Measurements from ENCODE around the gene DHRS2.

DHRS2 gene

DNA sequence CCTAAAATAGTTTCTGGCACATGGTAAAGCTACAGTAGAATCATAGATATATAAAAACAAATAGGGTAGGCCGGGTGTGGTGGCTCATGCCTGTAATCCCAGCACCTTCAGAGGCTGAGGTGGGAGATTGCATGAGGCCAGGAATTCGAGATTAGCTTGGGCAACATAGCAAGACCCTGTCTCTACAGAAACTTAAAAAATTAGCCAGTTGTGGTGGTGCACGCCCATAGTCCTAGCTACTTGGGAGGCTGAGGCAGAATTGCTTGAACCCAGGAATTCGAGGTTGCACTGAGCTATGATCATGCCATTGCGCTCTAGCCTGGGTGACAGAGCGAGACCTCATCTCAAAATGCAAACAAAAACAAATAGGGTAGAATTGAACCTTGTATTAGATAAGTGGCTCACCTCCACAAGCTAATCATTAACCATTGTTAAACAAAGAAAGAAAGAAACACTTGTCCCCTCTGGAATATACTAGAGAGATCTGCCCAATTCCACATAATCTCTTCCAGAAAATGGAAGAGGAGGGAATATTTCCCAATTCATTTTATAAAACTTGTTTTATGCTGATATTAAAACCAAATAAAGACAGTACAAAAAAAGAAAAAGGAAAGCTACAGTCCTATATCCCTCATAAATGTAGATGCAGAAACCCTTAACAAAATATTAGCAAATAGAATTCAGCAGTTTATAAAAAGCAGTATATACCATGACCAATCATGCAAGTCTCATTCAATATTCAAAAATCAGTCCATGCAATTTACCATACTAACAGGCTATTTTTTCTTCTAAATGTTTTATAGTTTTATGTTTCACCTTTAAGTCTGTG, 22.7 kb upstream of the DHRS2 start:
- DNase-seq: no peak

- no peak for DNase-seq
Measured at GRCh38 chr14:23614395-23614828, 21.8 kb upstream of the DHRS2 start.

DNA sequence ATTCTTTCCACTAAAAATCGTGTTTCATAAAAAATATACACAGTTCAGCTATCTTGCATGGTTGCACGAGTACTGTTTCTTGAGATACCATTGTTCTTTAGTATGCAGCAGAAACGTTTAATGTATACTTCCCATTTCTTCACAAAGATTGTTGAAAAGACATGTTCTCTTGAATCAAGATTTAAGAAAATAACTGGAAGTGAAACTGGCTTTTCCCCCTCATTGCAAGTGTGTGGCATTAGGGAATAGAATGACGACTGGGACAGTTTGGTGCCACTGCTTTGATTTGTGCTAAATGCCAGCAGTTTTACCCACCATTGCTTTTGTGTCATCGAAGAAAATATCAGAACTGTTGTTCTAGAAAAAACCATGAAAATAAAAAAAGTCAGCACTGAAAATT, 20.3 kb upstream of the DHRS2 start:
- no peak for DNase-seq

GRCh38 chr14:23617539-23617938, 18.6 kb upstream of the DHRS2 start:
- no peak for DNase-seq

- DNase-seq: no peak
Measured at GRCh38 chr14:23618415-23618988, 17.7 kb upstream of the DHRS2 start.

GRCh38 chr14:23620177-23620702, 15.9 kb upstream of the DHRS2 start:
- no peak for DNase-seq

- DNase-seq: no peak
Measured at GRCh38 chr14:23621204-23621931, 14.8 kb upstream of the DHRS2 start.

DNA sequence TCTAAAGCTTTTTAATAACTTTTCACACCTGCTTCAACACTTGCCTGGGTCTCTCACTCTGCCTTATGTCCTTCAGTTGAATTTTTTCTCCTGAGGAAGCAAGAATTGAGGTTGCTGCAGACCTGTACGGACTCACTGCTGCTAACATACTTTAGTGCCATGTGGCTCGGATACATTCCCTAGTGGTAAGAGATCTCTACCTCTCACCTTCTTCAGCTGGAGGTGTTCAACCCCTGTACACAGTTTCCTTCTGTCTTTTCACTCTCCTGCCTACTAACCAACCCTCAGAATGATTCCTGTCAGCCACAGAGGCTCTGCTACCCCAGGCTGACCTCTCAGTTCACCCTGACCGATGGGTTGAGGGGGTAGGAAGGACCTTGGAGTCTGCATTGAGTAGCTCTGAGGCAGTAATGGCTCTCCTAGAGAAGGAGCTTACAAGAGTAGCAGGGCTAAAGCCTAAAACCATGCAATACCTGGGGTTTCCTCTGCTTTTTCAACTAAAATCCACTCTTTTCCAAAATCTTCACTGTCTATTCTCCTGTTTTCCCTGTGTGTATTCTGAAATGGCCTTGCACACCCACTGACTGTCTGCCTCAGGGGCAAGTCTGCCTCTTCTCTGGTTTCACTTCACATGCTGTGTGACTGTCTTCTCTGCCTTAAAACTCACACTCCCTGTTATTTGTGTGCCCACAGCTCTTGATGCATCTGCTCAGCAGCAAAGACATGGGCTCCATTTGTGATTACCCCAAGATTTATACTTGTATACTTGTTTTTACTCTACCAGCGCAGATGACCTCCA, 14.0 kb upstream of the DHRS2 start:
- DNase-seq: no peak

DNA sequence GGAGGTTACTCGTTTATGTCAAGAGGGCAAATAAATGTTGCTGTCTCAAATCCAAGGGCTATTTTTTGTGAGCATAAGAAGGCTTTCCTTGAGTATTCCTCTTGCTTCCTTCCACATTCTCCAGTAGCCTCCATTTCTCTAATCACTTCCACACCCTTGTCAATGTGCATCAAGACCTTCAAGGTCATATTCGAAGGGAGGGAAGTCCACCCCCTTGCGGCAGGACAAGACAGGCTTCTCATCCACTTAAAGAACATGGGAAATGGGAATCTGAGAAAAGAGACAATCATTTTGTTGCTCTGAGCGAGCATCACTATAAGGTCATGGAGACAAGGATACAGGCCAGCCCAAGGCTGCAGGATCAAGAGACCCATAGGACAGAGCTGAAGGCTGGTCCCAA, 13.2 kb upstream of the DHRS2 start:
- DNase-seq: no peak

- DNase-seq: no peak
Measured at GRCh38 chr14:23623962-23624361, 12.2 kb upstream of the DHRS2 start.

- DNase-seq: no peak
Measured at GRCh38 chr14:23624830-23625404, 11.2 kb upstream of the DHRS2 start.

DNA sequence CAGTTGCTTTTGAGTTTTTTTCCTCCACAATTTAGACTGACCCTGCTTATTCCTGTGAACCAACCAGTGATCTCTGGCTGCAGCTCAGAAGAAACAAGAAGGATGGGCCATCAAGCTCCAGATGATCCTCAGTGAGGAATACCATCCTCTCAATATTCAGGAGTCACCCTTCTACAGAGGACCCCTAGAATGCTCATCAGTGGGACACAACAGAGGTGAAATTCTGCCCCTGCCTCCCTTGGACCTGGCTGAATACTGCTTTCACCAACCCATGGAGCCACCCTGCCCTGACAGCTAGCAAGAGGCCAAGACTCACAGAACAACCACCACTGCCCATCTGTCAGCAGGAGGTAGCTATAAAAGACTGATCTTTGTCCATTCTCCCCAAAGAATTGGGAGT, 9.2 kb upstream of the DHRS2 start:
- no peak for DNase-seq

DNA sequence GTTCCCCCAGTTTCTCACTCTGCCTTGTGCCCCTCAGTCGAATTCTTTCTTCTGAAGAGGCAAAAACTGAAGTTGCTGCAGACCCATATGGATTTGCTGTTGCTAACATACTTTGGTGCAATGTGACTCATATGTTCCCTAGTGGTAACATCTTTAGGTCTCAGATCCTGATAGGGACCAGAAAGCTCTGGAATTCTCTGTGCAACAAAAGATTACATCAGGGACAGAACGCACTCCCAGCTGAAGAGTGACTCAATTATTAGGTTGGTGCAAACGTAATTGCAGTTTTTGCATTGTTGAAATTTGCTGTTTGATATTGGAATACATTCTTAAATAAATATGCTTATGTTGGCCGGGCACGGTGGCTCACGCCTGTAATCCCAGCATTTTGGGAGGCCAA, 8.2 kb upstream of the DHRS2 start:
- no peak for DNase-seq

DNA sequence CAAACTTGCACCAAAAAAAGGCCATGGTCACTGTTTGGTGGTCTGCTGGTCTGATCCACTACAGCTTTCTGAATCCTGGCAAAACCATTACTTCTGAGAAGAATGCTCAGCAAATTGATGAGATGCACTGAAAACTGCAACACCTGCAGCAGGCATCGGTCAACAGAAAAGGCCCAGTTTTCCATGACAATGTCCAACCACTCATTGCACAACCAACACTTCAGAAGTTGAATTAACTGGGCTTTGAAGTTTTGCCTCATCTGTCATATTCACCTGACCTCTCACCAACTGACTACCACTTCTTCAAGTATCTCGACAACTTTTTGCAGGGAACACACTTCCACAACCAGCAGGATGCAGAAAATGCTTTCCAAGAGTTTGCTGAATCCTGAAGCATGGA, 7.0 kb upstream of the DHRS2 start:
- no peak for DNase-seq

DNA sequence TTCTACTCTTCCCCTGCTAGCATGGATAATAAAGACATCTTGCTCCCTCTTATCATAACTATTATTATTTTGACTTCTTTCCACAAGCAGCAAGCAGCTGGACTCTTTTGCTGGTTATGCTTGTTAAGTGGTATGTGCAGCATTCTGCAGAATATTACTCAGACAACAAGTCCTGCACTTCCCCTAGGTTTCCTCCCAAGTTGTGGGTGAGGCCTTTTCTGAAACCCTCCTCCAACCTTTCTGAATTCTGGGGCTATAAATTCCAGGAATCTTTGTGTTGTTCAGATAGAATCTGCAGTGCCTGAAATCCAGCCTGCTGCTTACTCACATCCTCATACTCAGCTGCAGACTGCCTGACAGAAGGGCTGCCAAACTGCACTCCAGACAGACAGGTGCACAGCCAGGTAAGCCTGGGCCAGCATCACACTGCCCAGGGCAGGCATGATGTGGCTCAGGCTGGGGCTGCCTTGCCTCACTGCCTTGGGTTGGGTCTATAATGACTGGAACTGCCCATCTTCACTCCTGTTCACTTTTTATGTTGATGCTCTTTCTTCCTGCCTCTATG, 6.2 kb upstream of the DHRS2 start:
- no peak for DNase-seq

- no peak for DNase-seq
Measured at GRCh38 chr14:23630687-23631086, 5.5 kb upstream of the DHRS2 start.

- no peak for DNase-seq
Measured at GRCh38 chr14:23631234-23631633, 4.9 kb upstream of the DHRS2 start.

DNA sequence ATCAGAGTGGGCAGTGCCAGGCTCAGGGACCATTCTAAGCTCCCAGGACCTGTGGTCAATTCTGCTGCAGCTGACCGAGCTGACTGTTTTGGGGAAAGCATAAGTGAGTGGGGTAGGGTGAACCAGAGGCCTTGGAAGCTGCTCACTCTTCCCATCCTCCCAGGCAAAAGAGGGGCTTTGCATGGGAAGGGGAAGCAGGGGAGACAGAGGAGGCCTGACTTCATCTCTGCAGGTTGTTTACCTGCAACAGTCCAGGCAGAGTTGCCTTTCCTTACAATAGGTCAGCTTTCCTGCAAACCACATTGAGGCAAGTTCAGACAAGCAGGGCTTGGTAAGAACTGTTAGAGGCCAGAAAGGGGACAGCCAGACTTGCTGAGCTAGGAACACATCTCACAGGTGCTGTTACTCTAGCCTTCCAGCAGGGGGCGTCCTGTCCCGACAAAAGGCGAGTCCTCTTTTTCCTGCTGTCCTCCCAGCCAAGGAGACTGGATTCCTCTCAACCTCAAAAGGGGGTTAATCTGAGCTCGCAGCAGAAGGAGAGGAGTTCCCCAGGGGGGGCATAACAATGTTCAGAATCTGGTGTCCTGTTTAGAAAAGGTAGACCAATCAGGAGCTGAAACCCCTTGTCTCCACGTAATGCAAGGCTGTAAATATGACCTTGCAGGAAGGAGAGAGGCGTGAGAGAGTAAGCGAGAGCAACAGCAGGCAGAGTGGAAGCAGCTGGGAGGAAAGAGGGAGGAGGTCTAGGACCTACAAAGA, 4.3 kb upstream of the DHRS2 start:
- DNase-seq: peak; percentile 83

DNA sequence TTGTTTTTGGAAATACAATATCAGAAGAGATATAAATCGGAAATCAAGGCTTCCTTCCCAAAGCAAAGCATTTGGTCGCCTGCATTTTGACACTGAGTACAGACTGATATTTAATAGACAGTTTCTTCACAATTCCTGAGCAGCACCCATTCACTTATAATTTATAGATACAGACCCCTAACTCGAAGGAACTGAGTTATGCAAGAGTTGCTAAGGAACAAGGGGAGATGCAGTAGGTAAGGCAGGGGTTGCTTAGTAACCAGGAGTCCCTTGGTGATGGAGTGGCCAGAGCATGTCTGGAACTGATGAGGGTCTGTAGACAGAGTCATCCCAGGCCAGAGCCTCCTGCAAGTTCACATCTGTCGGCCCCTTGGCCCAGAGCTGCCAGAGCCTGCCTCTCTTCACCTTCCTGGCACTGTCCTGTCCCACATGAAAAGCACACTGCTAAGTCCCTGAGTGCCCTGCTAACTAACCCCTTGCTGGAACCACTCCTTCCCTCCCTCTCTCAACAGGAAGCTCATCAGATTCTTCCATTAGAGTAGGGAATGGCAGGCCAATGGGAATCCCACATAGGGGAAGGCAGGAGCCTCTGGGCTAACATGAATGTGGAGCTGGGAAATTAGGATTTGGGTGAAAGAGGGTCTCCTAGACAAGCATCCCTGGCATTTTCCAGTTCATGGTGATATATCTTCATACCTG, 3.6 kb upstream of the DHRS2 start:
- no peak for DNase-seq

DNA sequence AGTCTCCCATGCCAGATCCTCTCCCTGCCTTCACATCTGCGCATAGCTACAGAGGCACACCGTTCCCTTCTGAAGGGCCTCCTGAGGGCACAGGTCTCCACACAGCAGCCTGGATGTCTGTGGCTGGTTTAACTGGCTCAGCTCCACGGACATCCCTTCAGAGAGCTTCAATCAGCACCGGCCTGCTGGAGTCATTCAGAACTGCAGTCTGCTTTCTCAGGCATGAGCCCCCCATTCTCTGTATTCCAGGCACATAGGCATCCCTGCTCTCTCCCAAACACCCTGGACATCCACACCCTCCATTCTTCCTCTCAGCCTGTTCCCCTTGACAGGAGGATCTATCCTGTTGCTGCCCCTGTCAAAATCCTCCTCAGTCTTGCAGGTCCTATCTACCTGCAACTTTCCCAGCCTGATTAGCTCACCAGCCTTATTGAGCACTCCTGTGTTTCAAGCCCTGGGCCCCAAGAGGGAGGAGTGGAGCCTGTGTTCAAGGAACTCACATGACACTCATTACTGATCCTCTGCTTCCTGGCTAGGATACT, 2.9 kb upstream of the DHRS2 start:
- DNase-seq: peak; percentile 11

Measured in NCI-H82 (cell line).